GM10248 (cell line): ENCODE data around the gene PAX6.

Experiments
- CTCF ChIA-PET: fragments of 300-600 bp; sonication (Branson Sonifier 250); formaldehyde crosslinking; extraction: SDS; loops from one replicate; lab custom pipeline; 2021; ENCODE audit warnings: antibody characterized with exemption; lab: Yijun Ruan, JAX
- POLR2A ChIA-PET: fragments of 350-650 bp; sonication (Branson Sonifier 250); formaldehyde crosslinking; extraction: SDS; loops from one replicate; lab custom pipeline; 2020; ENCODE audit warnings: antibody characterized with exemption; lab: Yijun Ruan, JAX
- DNase-seq: peaks from one replicate; pipeline ENCODE4 v3.0.0; 2012; ENCODE audit errors: extremely low spot score
- CTCF ChIP-seq: IDR thresholded peaks from 2 replicates; pipeline ENCODE4 v1.5.1; 2012; ENCODE audit warnings: mild to moderate bottlenecking, low read depth; ENCODE audit errors: extremely low read depth, missing control alignments, control extremely low read depth

PAX6 gene

GRCh38 chr11:31845331-31845730 lies 34.2 kb upstream of the PAX6 start:
- TF ChIP-seq CTCF, result no peak
- POLR2A ChIA-PET, result no interaction called here
- CTCF ChIA-PET, result interaction anchor here (1.3 to 1.6 kb wide), 2 partner anchors 20 to 113 kb away, joined by 3 read pairs; no protein-coding TSS in a partner anchor
- DNase-seq, result no peak

GRCh38 chr11:31844351-31844750 lies 33.2 kb upstream of the PAX6 start:
- ChIA-PET POLR2A (no interaction called here), CTCF (interaction anchor here (1.4 to 1.6 kb wide), 2 partner anchors 33 to 114 kb away, joined by 3 read pairs; no protein-coding TSS in a partner anchor)
- TF ChIP-seq CTCF, result no peak

GRCh38 chr11:31841435-31841834 lies 30.3 kb upstream of the PAX6 start:
- DNase-seq, result no peak
- CTCF ChIA-PET, result interaction anchor here (1.2 kb wide), 1 partner anchor 38 kb away, joined by 3 read pairs; no protein-coding TSS in a partner anchor

More at GRCh38 chr11:31844351-31844750, 33.2 kb upstream of the PAX6 start:
- no peak for DNase-seq

GRCh38 chr11:31834237-31834636 lies 23.1 kb upstream of the PAX6 start:
- no peak for DNase-seq
- CTCF ChIA-PET, result interaction anchor here (1.6 kb wide), 1 partner anchor 124 kb away, joined by 4 read pairs; no protein-coding TSS in a partner anchor
- POLR2A ChIA-PET, result no interaction called here
- no peak for TF ChIP-seq CTCF

More at GRCh38 chr11:31841435-31841834, 30.3 kb upstream of the PAX6 start:
- TF ChIP-seq CTCF, result no peak
- POLR2A ChIA-PET, result no interaction called here

GRCh38 chr11:31830406-31830805 lies 19.3 kb upstream of the PAX6 start:
- no peak for DNase-seq
- TF ChIP-seq CTCF, result no peak
- POLR2A ChIA-PET, result no interaction called here
- CTCF ChIA-PET, result interaction anchor here (1.2 kb wide), 1 partner anchor 18 kb away, joined by 3 read pairs; no protein-coding TSS in a partner anchor

- no peak for DNase-seq
- ChIA-PET CTCF (no interaction called here), POLR2A (no interaction called here)
- no peak for TF ChIP-seq CTCF
Measured at GRCh38 chr11:31828217-31828616, 17.1 kb upstream of the PAX6 start.
